Measurements from ENCODE around the gene SPATA20. TPM values are rescaled to one million over a fixed set of nuclear protein-coding genes. Genes with fewer than 3 reads are reported as not detected.

The SPATA20 gene
- total RNA-seq, 2 experiments from 2014 or later = 7.9 to 8.3 TPM

DNA sequence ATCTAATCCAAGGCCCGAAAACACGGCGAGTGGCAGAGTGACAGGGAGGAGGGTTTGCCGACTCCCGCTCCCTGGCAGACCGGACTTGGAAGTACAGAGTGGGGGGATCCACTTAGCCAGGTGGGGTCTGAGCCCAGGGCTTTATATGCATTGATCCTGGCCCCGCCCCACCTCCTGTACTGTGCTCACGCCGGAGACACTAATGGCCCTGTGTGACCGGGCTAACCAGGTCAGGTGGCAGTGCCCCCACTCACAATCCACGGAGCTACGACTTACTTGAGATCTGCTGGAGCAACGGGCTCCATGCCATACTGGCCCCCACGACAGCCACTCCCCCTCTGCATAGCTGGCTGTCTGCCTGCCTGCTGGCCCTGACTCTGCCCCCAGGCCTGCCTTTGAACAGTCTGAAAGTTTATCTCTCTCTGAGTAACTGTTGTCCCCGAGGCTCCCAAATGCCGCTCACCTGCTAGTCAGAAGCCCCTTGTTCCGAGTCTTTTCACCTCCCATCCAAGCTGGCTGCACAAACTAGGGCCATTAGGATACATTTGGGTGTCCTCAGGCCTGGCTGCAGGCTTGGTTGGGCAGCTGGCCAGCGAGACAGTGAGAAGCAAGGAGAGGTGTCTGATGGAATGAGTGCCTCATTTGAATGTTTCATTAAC, 41.5 kb downstream of the SPATA20 start:
- Histone ChIP-seq H4K20me1 (ENCODE audit: insufficient read depth, low read length) (no peaks in the 10 kb centered on the region), H3K27ac (ENCODE audit: low read depth, low read length, poor library complexity, severe bottlenecking) (no peak overlapping the region), H3K4me2 (ENCODE audit: low read length) (no peak overlapping the region), H3K4me3 (ENCODE audit: low read depth, low read length, poor library complexity, severe bottlenecking) (no peak overlapping the region), H3K36me3 (ENCODE audit: insufficient read depth, low read length) (no peaks in the 10 kb centered on the region), H3K9me2 (ENCODE audit: insufficient read depth, low read length) (no peaks in the 10 kb centered on the region), H3K9me3 (ENCODE audit: low read length) (no peaks in the 10 kb centered on the region), H3K4me1 (ENCODE audit: insufficient read depth, low read length, poor library complexity, severe bottlenecking) (no peaks in the 10 kb centered on the region), H2AFZ (ENCODE audit: low read length) (no peak overlapping the region), H3K79me2 (ENCODE audit: insufficient read depth, low read depth, low read length) (no peaks in the 10 kb centered on the region)
- CTCF ChIA-PET (ENCODE audit: unreplicated experiment) = no interaction called here
- BruUV-seq (replicated peaks) = no TSS peak
- POLR2A ChIA-PET = no interaction called here
- no peak for TF ChIP-seq EZH2phosphoT487 (IDR thresholded peaks at IDR 0.05; ENCODE audit: borderline replicate concordance, low read depth, low read length)
- TF ChIP-seq, protein P1, sequence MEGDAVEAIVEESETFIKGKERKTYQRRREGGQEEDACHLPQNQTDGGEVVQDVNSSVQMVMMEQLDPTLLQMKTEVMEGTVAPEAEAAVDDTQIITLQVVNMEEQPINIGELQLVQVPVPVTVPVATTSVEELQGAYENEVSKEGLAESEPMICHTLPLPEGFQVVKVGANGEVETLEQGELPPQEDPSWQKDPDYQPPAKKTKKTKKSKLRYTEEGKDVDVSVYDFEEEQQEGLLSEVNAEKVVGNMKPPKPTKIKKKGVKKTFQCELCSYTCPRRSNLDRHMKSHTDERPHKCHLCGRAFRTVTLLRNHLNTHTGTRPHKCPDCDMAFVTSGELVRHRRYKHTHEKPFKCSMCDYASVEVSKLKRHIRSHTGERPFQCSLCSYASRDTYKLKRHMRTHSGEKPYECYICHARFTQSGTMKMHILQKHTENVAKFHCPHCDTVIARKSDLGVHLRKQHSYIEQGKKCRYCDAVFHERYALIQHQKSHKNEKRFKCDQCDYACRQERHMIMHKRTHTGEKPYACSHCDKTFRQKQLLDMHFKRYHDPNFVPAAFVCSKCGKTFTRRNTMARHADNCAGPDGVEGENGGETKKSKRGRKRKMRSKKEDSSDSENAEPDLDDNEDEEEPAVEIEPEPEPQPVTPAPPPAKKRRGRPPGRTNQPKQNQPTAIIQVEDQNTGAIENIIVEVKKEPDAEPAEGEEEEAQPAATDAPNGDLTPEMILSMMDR (conservative IDR thresholded peaks at IDR 0.05; ENCODE audit: low read length) = no peak
- DNase-seq (ENCODE audit: low spot score) = no peak
- intact Hi-C loops (cut with micrococcal nuclease; ENCODE audit: unreplicated experiment) = no loop called here

DNA sequence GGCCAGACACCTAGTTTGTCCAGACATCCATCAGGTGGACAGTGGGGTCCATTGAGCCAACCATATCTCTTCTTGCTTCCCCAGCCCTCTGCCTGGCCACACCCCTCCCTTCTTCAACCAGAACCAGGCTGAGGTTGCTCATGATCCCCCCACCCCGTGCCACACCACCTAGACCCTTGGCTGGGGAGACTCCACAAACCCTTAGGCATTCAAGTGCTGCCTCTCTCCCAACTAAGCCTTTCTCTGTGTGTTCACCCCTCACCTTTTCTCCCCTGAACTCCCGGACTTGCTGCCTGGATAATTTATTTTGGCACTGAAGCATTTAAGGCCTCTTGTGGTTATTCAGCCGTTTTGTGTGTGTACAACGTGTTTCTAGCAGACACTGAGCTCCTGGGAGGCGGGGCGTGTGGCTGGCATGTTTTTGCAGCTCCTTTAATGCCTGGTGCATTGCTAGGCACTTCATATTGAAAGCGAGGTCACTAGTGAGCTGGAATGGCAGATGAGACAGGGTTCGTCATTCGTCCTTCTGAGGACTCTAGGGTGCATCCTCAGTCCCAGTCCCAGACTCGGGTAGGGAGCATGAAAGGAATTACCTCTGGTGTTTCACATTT, 42.2 kb downstream of the SPATA20 start:
- no peaks in the 10 kb centered on the region for H3K79me2 ChIP-seq (ENCODE audit: insufficient read depth, low read depth, low read length)
- no peaks in the 10 kb centered on the region for H3K36me3 ChIP-seq (ENCODE audit: insufficient read depth, low read length)
- no peak overlapping the region for H3K27ac ChIP-seq (ENCODE audit: low read depth, low read length, poor library complexity, severe bottlenecking)
- no peak overlapping the region for H3K4me2 ChIP-seq (ENCODE audit: low read length)
- H2AFZ ChIP-seq (ENCODE audit: low read length) = no peak overlapping the region
- H3K9me3 ChIP-seq (ENCODE audit: low read length) = no peaks in the 10 kb centered on the region
- BruUV-seq (replicated peaks) = no TSS peak
- no peaks in the 10 kb centered on the region for H4K20me1 ChIP-seq (ENCODE audit: insufficient read depth, low read length)
- ChIA-PET POLR2A (no interaction called here), CTCF (ENCODE audit: unreplicated experiment) (no interaction called here)
- intact Hi-C loops (cut with micrococcal nuclease; ENCODE audit: unreplicated experiment) = no loop called here
- no peak for TF ChIP-seq EZH2phosphoT487 (IDR thresholded peaks at IDR 0.05; ENCODE audit: borderline replicate concordance, low read depth, low read length)
- TF ChIP-seq, protein P1 (conservative IDR thresholded peaks at IDR 0.05; ENCODE audit: low read length) = no peak
- DNase-seq (ENCODE audit: low spot score) = no peak
- no peaks in the 10 kb centered on the region for H3K9me2 ChIP-seq (ENCODE audit: insufficient read depth, low read length)
- no peaks in the 10 kb centered on the region for H3K4me1 ChIP-seq (ENCODE audit: insufficient read depth, low read length, poor library complexity, severe bottlenecking)
- H3K4me3 ChIP-seq (ENCODE audit: low read depth, low read length, poor library complexity, severe bottlenecking) = no peak overlapping the region

Data from OCI-LY7 (cell line).